ENCODE measurements around the gene TRIM8.
A peak's percentile ranks its signal among the peaks of the same experiment; 100 is the strongest.

Gene TRIM8

DNA sequence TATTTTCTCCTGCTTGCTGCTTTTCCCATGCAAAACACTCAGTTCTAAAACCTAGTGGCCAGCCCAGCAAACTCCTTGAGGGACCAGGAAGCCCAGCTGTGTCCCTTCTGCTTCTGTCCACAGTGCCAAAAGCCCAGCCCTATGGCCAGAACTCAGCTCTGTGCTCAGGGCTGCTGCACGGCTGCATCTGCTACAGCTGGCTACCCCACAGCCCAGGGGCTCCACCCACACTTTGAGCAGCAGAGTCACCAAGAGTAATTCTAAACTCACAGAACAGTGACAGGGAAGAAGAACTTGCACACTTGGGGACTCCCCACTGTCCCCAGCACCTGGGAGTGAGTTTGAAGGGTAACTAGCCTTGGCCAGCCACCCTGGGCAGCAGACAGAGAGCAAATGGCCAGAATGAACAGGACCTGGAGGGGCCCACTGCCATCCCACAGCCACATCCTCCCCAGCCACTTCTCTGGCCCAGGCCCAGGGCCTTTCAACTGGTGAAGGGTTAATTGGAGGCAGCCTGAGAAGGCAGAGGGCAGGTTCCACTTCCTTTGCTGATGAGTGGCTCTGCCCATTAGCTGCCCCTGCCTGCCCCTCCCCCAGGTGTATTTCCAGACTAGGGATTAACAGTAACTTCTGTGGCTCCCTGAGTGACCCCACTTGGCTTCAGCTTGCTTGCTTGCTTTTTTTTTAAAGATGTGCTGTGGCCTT lies 28.1 kb upstream of the TRIM8 start:
- TF ChIP-seq CTCF (IDR thresholded peaks at IDR 0.05) = no peak
- TF ChIP-seq ZFX (IDR thresholded peaks at IDR 0.05; ENCODE audit: borderline replicate concordance) = no peak
- H3K27ac ChIP-seq = no peak overlapping the region

- TF ChIP-seq ZFX (IDR thresholded peaks at IDR 0.05; ENCODE audit: borderline replicate concordance) (no peak), CTCF (IDR thresholded peaks at IDR 0.05) (no peak)
- no peak overlapping the region for H3K27ac ChIP-seq
Observed at GRCh38 chr10:102617041-102617440, 27.2 kb upstream of the TRIM8 start.

- no peak overlapping the region for H3K27ac ChIP-seq
- no peak for TF ChIP-seq CTCF (IDR thresholded peaks at IDR 0.05)
Observed at GRCh38 chr10:102617816-102618215, 26.5 kb upstream of the TRIM8 start.

DNA sequence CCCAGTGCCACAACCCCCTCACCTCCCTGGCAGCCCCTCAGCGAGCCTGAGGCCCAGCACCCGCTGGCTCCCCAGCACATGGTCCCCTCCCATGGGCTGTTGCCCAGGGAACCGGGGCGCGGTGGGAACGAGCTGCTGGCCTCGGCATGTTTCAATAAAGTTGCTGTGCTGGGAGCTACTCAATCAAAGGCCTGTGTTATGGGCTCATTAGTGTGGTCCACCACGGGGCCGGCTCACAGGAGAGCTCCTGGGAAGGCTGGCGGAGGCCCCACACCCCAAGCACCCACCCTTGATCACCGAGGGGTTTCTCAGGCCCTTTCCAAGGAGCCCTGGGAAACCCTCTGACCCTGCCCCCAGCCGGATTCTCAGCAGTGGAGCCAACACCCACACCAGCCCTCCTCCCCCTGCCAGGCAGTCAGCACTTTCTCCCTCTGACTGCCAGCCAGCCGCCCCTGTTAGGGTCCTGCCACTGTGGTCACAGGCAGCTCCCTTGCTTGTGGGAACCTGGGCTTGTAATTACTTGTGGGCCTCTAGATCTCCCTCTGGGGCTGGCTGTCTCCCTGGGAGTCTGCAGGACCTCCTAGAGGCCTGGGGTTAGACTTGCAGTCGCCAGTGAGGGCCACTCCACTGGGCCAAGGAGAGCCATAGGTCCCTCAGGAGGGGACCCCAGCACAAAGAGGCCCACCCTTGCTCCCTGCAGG lies 24.8 kb upstream of the TRIM8 start:
- no peak overlapping the region for H3K27ac ChIP-seq
- TF ChIP-seq CTCF (IDR thresholded peaks at IDR 0.05) (no peak), ZFX (IDR thresholded peaks at IDR 0.05; ENCODE audit: borderline replicate concordance) (no peak)

DNA sequence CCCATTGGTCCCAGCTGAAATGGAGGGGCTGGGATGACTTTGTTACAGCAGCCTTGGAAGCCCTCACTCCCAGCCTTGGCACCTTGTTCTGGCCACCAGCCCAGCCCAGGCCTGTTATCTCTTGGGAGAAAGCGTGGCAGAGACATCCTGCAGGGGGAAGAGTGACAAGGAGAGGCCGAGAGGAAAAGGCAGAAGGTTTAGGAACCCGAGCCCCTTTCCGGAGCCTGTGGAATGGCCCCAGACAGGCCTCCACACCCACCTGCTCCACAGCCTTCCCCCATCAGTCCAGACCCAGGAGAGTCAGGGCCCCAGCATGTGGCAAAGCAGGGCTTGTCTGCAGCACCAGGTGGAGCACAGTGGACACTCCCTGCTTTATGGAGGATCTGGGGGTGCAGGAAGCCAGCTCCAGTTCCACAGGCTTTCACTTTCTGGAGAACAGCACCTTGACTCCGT lies 24.1 kb upstream of the TRIM8 start:
- no peak for TF ChIP-seq CTCF (IDR thresholded peaks at IDR 0.05)
- H3K27ac ChIP-seq = no peak overlapping the region

- TF ChIP-seq ZFX (IDR thresholded peaks at IDR 0.05; ENCODE audit: borderline replicate concordance) = no peak
- TF ChIP-seq CTCF (IDR thresholded peaks at IDR 0.05) = no peak
- peak overlapping the region; percentile 40; the same call in 1 of the 2 replicates for H3K27ac ChIP-seq
Observed at GRCh38 chr10:102620591-102621442, 23.5 kb upstream of the TRIM8 start.
